GM12878 (cell line): ENCODE data around the gene SC5D. TPM values are rescaled to one million over a fixed set of nuclear protein-coding genes. Genes with fewer than 3 reads are reported as not detected.

Experiments
- ASH2L ChIP-seq: fragments of 300-600, 200-600 bp; sonication (generic); IDR thresholded peaks from 2 replicates; pipeline ENCODE4 v1.6.1; 2017; ENCODE audit warnings: low read depth, mild to moderate bottlenecking, borderline replicate concordance
- CBFB ChIP-seq: IDR thresholded peaks from 2 replicates; pipeline ENCODE4 v1.6.1; 2016; ENCODE audit warnings: antibody characterized with exemption, low read depth
- CEBPB ChIP-seq, 2 experiments: fragments of 150-350 bp in 1 of 2; IDR thresholded peaks; 2 replicates each; pipeline ENCODE4 v1.6.1; 2012 to 2014; ENCODE audit warnings: low read depth in 2 of 2, low read length in 2 of 2, borderline replicate concordance in 1 of 2, inconsistent platforms in 1 of 2
- HCFC1 ChIP-seq: fragments of 150-350 bp; IDR thresholded peaks from 2 replicates; pipeline ENCODE4 v1.6.1; 2014; ENCODE audit warnings: low read length
- HDAC2 ChIP-seq: fragments of 200-600 bp; sonication (generic); IDR thresholded peaks from 2 replicates; pipeline ENCODE4 v1.6.1; 2017
- MTA2 ChIP-seq: fragments of 450-650 bp; IDR thresholded peaks from 2 replicates; pipeline ENCODE4 v1.6.1; 2016; ENCODE audit warnings: low read depth, mild to moderate bottlenecking, moderate library complexity
- MYB ChIP-seq: fragments of 150-350 bp; IDR thresholded peaks from 2 replicates; pipeline ENCODE4 v1.6.1; 2014; ENCODE audit warnings: mild to moderate bottlenecking, low read depth, low read length, borderline replicate concordance
- NFXL1 ChIP-seq: fragments of 450-650 bp; IDR thresholded peaks from 2 replicates; pipeline ENCODE4 v1.6.1; 2017; ENCODE audit warnings: antibody characterized with exemption, mild to moderate bottlenecking, borderline replicate concordance
- PML ChIP-seq: IDR thresholded peaks from 2 replicates; pipeline ENCODE4 v1.6.1; 2012; ENCODE audit warnings: low read length, inconsistent platforms
- SMAD5 ChIP-seq: IDR thresholded peaks from 2 replicates; pipeline ENCODE4 v1.6.1; 2016; ENCODE audit warnings: antibody characterized with exemption, low read depth
- ZNF274 ChIP-seq: IDR thresholded peaks from one replicate; pipeline ENCODE4 v1.8.0; 2011; ENCODE audit not compliant: insufficient read length, insufficient read depth
- ZSCAN29 ChIP-seq: fragments of 450-650 bp; IDR thresholded peaks from 2 replicates; pipeline ENCODE4 v1.6.1; 2017; ENCODE audit warnings: mild to moderate bottlenecking, moderate library complexity
- ZZZ3 ChIP-seq: IDR thresholded peaks from 2 replicates; pipeline ENCODE4 v1.6.1; 2011; ENCODE audit warnings: low read depth; ENCODE audit not compliant: control insufficient read depth, insufficient read length
- polyA plus RNA-seq, 11 experiments: library from polyadenylated mRNA; depleted of rRNA in 4 of 11; unstranded in 6 of 11; stranded (reverse) in 5 of 11; fragments of >200 nt; fragmentation: Nextera tagmentation in 4 of 11; fragmentation: Illumina TruSeq in 1 of 11; extraction: Ambion mirVana in 4 of 11; extraction: Trizol in 1 of 11; gene quantifications; 1 replicate in 1 of 11; 2 replicates in 10 of 11; pipeline versions ENCODE4 v1.2.1 to v1.2.3, GENCODE V29; 2011 to 2016; ENCODE audit warnings: inconsistent platforms in 2 of 11, missing spikeins in 2 of 11, low read depth in 1 of 11
- total RNA-seq, 4 experiments: library from RNA; depleted of rRNA in 3 of 4; stranded (reverse); fragments of >200 nt in 3 of 4; fragmentation: Illumina TruSeq in 1 of 4; extraction: Trizol in 1 of 4; gene quantifications; 2 replicates each; pipeline versions ENCODE4 v1.2.1 to v1.2.3, GENCODE V29; 2013 to 2021
- TF ChIP-seq, protein P1 (sequence below): fragments of 450-650 bp; IDR thresholded peaks from 2 replicates; pipeline ENCODE4 v1.6.1; 2017; ENCODE audit warnings: mild to moderate bottlenecking, moderate library complexity
- TF ChIP-seq, protein P2 (sequence below): fragments of 450-650 bp; IDR thresholded peaks from 2 replicates; pipeline ENCODE4 v1.6.1; 2018; ENCODE audit warnings: borderline replicate concordance, mild to moderate bottlenecking; ENCODE audit not compliant: partially characterized antibody
- TF ChIP-seq, protein P3 (sequence below): fragments of 450-650 bp; IDR thresholded peaks from 2 replicates; pipeline ENCODE4 v1.6.1; 2017; ENCODE audit warnings: mild to moderate bottlenecking
- TF ChIP-seq, protein P4 (sequence below): IDR thresholded peaks from 2 replicates; pipeline ENCODE4 v1.6.1; 2012; ENCODE audit warnings: mild to moderate bottlenecking, low read depth, low read length

The SC5D gene
- total and polyA plus RNA-seq, 10 of the 15 experiments (the other 5 are each of a cell fraction or from before 2014, with no cell fraction given): 23.7 to 134 (median 30.8) TPM

DNA sequence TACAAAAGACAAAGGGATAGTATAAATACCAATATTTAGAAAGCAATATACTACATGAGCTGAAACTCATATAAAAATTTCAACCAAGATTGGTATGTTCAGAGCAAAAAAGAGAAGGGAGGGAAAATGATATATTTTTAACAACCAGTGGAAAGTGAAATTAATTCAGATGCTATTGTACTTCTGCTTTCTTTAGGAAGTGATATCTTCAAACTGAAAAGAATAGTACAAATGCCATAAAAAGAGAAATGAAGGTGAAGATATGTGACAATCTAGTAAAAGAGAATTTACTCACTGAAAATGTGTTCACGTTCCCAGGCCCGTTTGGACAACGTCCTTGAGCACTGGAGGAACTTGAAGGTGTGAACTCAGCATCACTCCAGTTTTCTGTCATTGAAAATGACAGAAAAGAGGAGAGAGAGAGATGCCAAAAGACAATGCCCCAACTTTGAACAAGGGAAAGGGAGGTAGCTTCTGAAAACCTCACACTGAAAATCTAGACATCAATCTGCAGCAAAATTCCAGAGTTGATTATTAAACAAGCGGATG lies 47.5 kb downstream of the SC5D start (continued):
- 0 out of 2 replicates have a peak, but pooled peaks have one; percentile 29 for TF ChIP-seq MTA2
- no peak for TF ChIP-seq HDAC2
- TF ChIP-seq NFXL1: no peak
- no peak for TF ChIP-seq HCFC1
- no peak for TF ChIP-seq ZZZ3
- TF ChIP-seq ZSCAN29: no peak
- TF ChIP-seq, protein P1, sequence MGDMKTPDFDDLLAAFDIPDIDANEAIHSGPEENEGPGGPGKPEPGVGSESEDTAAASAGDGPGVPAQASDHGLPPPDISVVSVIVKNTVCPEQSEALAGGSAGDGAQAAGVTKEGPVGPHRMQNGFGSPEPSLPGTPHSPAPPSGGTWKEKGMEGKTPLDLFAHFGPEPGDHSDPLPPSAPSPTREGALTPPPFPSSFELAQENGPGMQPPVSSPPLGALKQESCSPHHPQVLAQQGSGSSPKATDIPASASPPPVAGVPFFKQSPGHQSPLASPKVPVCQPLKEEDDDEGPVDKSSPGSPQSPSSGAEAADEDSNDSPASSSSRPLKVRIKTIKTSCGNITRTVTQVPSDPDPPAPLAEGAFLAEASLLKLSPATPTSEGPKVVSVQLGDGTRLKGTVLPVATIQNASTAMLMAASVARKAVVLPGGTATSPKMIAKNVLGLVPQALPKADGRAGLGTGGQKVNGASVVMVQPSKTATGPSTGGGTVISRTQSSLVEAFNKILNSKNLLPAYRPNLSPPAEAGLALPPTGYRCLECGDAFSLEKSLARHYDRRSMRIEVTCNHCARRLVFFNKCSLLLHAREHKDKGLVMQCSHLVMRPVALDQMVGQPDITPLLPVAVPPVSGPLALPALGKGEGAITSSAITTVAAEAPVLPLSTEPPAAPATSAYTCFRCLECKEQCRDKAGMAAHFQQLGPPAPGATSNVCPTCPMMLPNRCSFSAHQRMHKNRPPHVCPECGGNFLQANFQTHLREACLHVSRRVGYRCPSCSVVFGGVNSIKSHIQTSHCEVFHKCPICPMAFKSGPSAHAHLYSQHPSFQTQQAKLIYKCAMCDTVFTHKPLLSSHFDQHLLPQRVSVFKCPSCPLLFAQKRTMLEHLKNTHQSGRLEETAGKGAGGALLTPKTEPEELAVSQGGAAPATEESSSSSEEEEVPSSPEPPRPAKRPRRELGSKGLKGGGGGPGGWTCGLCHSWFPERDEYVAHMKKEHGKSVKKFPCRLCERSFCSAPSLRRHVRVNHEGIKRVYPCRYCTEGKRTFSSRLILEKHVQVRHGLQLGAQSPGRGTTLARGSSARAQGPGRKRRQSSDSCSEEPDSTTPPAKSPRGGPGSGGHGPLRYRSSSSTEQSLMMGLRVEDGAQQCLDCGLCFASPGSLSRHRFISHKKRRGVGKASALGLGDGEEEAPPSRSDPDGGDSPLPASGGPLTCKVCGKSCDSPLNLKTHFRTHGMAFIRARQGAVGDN: peak; percentile 52
- TF ChIP-seq CEBPB (IDR thresholded peaks at IDR 0.05; ENCODE audit: borderline replicate concordance in 1 of 2, low read depth in 2 of 2, low read length in 2 of 2): no peak
- TF ChIP-seq, protein P2, sequence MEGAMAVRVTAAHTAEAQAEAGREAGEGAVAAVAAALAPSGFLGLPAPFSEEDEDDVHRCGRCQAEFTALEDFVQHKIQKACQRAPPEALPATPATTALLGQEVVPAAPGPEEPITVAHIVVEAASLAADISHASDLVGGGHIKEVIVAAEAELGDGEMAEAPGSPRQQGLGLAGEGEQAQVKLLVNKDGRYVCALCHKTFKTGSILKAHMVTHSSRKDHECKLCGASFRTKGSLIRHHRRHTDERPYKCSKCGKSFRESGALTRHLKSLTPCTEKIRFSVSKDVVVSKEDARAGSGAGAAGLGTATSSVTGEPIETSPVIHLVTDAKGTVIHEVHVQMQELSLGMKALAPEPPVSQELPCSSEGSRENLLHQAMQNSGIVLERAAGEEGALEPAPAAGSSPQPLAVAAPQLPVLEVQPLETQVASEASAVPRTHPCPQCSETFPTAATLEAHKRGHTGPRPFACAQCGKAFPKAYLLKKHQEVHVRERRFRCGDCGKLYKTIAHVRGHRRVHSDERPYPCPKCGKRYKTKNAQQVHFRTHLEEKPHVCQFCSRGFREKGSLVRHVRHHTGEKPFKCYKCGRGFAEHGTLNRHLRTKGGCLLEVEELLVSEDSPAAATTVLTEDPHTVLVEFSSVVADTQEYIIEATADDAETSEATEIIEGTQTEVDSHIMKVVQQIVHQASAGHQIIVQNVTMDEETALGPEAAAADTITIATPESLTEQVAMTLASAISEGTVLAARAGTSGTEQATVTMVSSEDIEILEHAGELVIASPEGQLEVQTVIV: no peak
- no peak for TF ChIP-seq PML
- TF ChIP-seq, protein P3, sequence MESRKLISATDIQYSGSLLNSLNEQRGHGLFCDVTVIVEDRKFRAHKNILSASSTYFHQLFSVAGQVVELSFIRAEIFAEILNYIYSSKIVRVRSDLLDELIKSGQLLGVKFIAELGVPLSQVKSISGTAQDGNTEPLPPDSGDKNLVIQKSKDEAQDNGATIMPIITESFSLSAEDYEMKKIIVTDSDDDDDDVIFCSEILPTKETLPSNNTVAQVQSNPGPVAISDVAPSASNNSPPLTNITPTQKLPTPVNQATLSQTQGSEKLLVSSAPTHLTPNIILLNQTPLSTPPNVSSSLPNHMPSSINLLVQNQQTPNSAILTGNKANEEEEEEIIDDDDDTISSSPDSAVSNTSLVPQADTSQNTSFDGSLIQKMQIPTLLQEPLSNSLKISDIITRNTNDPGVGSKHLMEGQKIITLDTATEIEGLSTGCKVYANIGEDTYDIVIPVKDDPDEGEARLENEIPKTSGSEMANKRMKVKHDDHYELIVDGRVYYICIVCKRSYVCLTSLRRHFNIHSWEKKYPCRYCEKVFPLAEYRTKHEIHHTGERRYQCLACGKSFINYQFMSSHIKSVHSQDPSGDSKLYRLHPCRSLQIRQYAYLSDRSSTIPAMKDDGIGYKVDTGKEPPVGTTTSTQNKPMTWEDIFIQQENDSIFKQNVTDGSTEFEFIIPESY: no peak
- no peak for TF ChIP-seq MYB
- TF ChIP-seq ASH2L: no peak
- TF ChIP-seq CBFB: no peak
- TF ChIP-seq, protein P4, sequence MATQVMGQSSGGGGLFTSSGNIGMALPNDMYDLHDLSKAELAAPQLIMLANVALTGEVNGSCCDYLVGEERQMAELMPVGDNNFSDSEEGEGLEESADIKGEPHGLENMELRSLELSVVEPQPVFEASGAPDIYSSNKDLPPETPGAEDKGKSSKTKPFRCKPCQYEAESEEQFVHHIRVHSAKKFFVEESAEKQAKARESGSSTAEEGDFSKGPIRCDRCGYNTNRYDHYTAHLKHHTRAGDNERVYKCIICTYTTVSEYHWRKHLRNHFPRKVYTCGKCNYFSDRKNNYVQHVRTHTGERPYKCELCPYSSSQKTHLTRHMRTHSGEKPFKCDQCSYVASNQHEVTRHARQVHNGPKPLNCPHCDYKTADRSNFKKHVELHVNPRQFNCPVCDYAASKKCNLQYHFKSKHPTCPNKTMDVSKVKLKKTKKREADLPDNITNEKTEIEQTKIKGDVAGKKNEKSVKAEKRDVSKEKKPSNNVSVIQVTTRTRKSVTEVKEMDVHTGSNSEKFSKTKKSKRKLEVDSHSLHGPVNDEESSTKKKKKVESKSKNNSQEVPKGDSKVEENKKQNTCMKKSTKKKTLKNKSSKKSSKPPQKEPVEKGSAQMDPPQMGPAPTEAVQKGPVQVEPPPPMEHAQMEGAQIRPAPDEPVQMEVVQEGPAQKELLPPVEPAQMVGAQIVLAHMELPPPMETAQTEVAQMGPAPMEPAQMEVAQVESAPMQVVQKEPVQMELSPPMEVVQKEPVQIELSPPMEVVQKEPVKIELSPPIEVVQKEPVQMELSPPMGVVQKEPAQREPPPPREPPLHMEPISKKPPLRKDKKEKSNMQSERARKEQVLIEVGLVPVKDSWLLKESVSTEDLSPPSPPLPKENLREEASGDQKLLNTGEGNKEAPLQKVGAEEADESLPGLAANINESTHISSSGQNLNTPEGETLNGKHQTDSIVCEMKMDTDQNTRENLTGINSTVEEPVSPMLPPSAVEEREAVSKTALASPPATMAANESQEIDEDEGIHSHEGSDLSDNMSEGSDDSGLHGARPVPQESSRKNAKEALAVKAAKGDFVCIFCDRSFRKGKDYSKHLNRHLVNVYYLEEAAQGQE: no peak
- no peak for TF ChIP-seq ZNF274
- no peak for TF ChIP-seq SMAD5
